ENCODE results near the gene MAML2. TPM values are rescaled to one million over a fixed set of nuclear protein-coding genes. Genes with fewer than 3 reads are reported as not detected.

MAML2 gene
- total RNA-seq, 1 donor from 2014 or later, result 18.7 TPM

- Mint-ChIP-seq H3K4me3 (no peak overlapping the region), H3K4me1 (peaks cover 61% of the 10 kb centered on the region), H3K9me3 (peaks cover 3% of the 10 kb centered on the region), H3K36me3 (ENCODE audit: low read depth) (peaks cover 2% of the 10 kb centered on the region), H3K27me3 (ENCODE audit: low read depth) (no peaks in the 10 kb centered on the region), H3K27ac (ENCODE audit: unreplicated experiment) (no peak overlapping the region)
- no peak for TF ChIP-seq CTCF (conservative IDR thresholded peaks at IDR 0.05)
- DNase-seq (ENCODE audit: low read depth, low spot score), result no peak
Measured at GRCh38 chr11:96124155-96124554, 218.8 kb downstream of the MAML2 start.

GRCh38 chr11:96123301-96123700 is 219.7 kb downstream of the MAML2 start:
- Mint-ChIP-seq H3K27me3 (ENCODE audit: low read depth) (no peaks in the 10 kb centered on the region), H3K4me1 (peaks cover 55% of the 10 kb centered on the region), H3K9me3 (no peaks in the 10 kb centered on the region), H3K4me3 (no peak overlapping the region), H3K27ac (ENCODE audit: unreplicated experiment) (no peak overlapping the region), H3K36me3 (ENCODE audit: low read depth) (no peaks in the 10 kb centered on the region)
- DNase-seq (ENCODE audit: low read depth, low spot score), result no peak
- no peak for TF ChIP-seq CTCF (conservative IDR thresholded peaks at IDR 0.05)

GRCh38 chr11:96122601-96123074 is 220.4 kb downstream of the MAML2 start:
- DNase-seq (ENCODE audit: low read depth, low spot score), result no peak
- Mint-ChIP-seq H3K4me1 (peaks cover 52% of the 10 kb centered on the region), H3K4me3 (no peak overlapping the region), H3K27me3 (ENCODE audit: low read depth) (no peaks in the 10 kb centered on the region), H3K27ac (ENCODE audit: unreplicated experiment) (no peak overlapping the region), H3K9me3 (no peaks in the 10 kb centered on the region), H3K36me3 (ENCODE audit: low read depth) (no peaks in the 10 kb centered on the region)
- peak; percentile 34 for TF ChIP-seq CTCF (conservative IDR thresholded peaks at IDR 0.05)

- peaks cover 26% of the 10 kb centered on the region for H3K4me1 Mint-ChIP-seq
- TF ChIP-seq CTCF (conservative IDR thresholded peaks at IDR 0.05), result no peak
- no peaks in the 10 kb centered on the region for H3K27me3 Mint-ChIP-seq (ENCODE audit: low read depth)
- DNase-seq (ENCODE audit: low read depth, low spot score), result no peak
- H3K27ac Mint-ChIP-seq (ENCODE audit: unreplicated experiment), result no peak overlapping the region
- no peak overlapping the region for H3K4me3 Mint-ChIP-seq
- H3K9me3 Mint-ChIP-seq, result no peaks in the 10 kb centered on the region
- H3K36me3 Mint-ChIP-seq (ENCODE audit: low read depth), result no peaks in the 10 kb centered on the region
Measured at GRCh38 chr11:96119211-96119610, 223.8 kb downstream of the MAML2 start.

GRCh38 chr11:96116376-96116775 is 226.6 kb downstream of the MAML2 start:
- Mint-ChIP-seq H3K4me1 (peaks cover 24% of the 10 kb centered on the region), H3K27me3 (ENCODE audit: low read depth) (no peaks in the 10 kb centered on the region), H3K9me3 (no peaks in the 10 kb centered on the region), H3K4me3 (no peak overlapping the region), H3K27ac (ENCODE audit: unreplicated experiment) (no peak overlapping the region), H3K36me3 (ENCODE audit: low read depth) (no peaks in the 10 kb centered on the region)
- no peak for TF ChIP-seq CTCF (conservative IDR thresholded peaks at IDR 0.05)
- DNase-seq (ENCODE audit: low read depth, low spot score), result no peak
